NCI-H146 (cell line): Measurements from ENCODE around the gene CNFN.
"Not testable (repeated sequence)": the region's sequence is repeated elsewhere in the genome, so short reads cannot be mapped to it uniquely, and the experiment has no call there.

ENCODE experiments used
- DNase-seq: peaks from one replicate; lab custom pipeline; 2025; lab: John Stamatoyannopoulos, UW

The CNFN gene

DNA sequence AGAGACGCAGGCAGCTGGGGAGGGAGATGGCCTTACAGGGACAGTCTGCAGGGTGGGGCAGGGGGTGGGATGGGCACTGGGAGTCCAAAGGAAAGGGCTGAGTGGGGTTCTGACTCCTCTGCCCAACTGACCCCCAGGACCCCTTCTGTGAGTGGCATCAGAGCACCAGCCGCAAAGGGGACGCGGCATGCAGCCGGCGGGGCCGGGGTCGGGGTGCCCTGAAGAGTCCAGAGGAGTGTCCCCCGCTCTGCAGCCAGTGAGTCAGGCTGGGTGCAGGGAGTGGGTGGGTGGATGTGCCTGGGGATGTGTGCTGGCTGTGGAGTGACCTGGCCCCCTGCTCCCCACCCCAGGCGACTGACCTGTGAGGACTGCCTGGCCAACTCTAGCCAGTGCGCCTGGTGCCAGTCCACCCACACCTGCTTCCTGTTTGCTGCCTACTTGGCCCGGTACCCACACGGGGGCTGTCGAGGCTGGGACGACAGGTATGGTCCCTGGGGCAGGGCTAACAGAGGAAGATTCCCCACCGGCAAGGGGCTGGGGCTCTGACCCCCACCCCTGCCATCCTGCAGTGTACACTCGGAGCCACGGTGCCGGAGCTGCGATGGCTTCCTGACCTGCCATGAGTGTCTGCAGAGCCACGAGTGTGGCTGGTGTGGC is 38.9 kb downstream of the CNFN start:
- DNase-seq = no peak

DNA sequence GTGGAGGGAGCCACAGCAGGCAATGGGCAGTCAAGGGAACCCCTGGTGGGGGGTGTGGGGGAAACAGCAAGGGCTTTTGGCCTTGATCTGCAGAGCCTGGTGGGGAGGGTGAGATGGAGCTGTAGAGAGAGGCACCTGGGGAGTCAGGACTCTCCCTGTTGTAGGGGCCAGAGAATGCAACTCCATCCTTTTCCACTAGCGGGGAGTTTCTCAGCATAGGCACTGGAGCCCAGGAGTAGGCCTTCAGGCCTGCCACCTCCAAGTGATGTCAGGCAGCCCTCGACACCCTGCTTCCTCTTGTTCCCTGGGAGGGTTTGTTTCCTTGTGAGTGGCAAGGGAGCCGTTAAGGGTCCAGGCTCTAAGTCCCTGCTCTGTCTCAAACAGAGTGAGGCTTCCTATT is 39.7 kb downstream of the CNFN start:
- DNase-seq = no peak

DNA sequence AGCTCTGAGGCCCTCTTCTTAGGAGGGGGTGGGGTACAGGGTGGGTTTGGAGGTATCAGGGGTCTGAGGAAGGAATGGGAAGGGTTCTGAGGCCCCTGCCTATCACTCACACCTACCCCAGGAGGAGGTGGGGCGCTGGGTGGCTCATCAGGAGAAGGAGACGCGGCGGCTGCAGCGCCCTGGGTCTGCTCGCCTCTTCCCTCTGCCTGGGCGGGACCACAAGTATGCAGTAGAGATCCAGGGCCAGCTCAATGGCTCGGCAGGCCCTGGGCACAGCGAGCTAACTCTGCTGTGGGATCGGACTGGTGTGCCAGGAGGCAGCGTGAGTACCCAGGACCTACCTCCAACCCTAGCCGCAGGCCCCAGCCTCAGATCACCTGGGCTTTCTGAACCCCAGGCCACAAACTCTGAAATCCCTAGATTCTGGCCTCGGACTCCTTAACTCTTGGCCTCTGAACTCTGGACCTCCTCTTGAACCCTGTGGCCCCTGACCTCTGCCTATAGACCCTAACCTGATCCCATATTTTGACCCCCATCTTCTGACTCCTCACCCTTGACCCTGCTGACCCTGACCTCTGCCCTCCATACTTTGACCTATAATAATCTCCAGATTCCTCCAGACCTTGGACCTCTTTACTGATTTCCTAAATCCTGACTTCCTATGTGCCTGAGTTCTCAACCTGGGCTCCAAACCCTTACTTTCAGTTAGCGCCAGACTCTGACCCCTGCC is 40.6 kb downstream of the CNFN start:
- no peak for DNase-seq

DNA sequence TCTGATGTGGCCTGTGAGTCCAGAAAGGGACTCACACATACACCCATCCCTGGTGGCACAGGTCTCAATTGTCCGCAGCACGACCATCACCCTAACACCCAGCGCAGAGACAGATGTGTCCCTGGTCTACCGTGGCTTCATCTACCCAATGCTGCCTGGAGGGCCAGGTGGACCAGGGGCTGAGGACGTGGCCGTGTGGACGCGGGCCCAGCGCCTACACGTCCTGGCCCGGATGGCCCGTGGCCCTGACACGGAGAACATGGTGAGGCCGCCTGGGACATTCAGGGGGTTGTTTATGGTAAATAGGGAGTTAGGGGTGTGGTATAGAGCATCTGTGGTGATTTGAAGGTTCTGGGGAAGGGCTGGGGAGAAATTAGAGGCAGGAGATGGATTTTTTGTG is 41.9 kb downstream of the CNFN start:
- DNase-seq = no peak

DNA sequence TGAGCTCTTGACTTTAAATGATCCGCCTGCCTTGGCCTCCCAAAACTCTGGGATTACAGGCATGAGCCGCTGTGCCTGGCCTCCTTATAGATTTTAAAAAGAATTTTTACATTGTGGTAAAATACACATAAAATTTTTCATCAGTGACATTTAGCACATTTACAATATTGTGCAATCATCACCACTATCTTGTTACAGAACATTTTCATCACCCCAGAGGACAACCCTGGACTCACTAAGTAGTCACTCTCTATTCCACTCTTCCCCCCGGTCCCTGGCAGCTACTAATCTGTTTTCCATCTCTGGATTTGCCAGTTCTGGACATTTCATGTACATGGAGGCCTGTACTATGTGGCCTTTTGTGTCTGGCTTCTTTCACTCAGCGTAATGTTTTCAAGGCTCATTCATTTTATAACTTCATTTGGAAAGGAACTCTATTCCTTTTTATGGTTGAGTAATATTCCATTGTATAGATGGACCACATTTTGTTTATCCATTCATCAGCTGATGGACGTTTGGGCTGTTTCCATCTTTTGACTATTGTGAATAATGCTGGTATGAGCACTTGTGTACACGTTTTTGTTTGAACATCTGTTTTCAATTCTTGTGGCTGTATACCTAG is 44.8 kb downstream of the CNFN start:
- no peak for DNase-seq

DNA sequence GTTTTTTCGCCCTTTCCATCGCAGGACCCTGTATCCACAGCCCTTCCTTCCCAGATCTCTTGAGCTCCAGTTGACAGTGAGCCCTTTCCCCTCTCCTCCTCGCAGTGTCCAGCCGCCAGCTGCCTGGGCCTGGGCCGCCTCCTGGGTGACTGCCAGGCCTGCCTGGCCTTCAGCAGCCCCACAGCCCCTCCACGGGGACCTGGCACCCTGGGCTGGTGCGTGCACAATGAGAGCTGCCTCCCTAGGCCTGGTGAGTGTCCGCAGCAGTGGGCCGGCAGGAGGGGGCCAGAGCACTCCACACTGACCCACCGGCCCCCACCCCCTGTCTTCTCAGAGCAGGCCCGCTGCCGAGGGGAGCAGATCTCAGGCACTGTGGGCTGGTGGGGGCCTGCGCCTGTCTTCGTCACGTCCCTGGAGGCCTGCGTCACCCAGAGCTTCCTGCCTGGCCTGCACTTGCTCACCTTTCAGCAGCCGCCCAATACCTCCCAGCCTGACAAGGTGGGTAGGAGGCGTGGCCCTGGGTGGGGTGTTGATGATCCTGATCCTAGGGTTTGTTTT is 45.7 kb downstream of the CNFN start:
- no peak for DNase-seq

DNA sequence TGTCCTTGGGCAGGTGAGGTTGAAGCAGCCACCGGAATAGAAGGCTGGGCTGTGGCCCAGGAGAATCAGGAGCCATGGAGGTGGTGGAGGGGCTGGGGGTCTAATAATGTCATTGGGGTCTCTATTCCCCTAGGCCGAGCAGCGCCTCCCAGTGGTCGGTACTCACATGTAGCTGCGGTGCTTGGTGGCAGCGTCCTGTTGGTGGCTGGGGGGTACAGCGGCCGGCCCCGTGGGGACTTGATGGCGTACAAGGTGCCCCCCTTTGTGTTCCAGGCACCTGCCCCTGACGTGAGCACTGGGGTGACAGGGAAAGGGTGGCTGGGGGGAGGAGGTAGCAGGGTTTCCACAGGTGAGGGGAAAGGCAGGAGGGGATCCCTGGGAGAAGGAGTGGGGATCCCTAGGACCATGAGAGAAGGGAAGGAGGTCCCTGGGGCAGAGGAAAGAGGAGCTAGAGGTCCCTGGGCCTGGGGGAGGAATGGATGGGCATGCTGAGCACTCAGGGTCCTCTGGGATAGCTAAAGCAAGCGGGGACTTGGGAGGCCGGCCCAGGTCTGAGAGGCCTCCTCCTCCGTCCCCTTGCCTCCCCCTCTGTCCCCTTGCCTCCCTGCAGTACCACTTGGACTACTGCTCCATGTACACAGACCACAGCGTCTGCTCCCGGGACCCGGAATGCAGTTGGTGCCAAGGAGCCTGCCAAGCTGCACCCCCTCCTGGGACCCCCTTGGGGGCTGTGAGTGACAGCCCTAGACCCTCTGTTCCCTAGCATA is 46.6 kb downstream of the CNFN start:
- DNase-seq = no peak

DNA sequence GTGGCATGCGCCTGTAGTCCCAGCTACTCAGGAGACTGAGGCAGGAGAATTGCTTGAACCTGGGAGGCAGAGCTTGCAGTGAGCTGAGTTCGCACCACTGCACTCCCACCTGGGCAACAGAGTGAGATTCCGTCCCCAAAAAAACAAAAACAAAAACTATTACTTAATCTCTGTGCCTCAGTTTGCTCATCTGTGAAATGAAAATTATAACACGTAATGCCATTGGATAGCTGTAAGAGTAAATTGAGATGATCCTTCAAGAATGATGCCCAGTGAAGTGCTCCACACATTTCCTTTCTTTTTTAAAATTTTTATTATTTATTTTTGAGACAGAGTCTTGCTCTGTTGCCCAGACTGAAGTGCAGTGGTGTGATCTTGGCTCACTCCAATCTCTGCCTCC is 50.2 kb downstream of the CNFN start:
- not testable (repeated sequence) for DNase-seq

DNA sequence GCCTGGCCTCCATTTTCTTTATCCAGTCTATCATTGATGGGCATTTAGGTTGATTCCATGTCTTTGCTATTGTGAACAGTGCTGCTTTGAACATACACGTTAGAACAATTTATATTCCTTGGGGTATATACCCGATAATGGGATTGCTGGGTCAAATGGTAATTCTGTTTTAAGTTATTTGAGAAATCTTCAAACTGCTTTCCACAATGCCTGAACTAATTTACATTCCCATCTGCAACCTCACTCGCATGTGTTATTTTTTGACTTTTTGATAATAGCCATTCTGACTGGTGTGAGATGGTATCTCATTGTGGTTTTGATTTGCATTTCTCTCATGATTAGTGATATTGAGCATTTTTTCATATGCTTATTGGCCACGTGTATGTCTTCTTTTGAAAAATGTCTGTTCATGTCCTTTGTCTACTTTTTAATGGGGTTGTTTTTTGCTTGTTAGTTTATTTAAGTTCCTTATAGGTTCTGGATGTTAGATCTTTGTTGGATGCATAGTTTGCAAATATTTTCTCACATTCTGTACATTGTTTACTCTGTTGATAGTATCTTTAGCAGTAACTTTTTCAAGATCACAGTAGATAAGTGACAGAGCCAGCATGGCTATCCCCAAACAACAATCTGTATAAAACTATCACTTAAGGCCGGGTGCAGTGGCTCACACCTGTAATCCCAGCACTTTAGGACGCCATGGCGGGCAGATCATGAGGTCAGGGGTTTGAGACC is 50.8 kb downstream of the CNFN start:
- not testable (repeated sequence) for DNase-seq
